Bladder microvascular endothelial cell (primary cell): ENCODE data around the gene DCAF15. TPM values are rescaled to one million over a fixed set of nuclear protein-coding genes. Genes with fewer than 3 reads are reported as not detected.

Experiments
- total RNA-seq: library from RNA; depleted of rRNA; stranded (reverse); fragments of >200 nt; gene quantifications from 2 replicates; pipeline ENCODE4 v1.2.3, GENCODE V29; 2014

Gene DCAF15
- total RNA-seq: 11.3 and 15.8 TPM in 2 replicates

GRCh38 chr19:13952154-13952930, at the start of gene DCAF15:
TSS of gene DCAF15 (plus strand) at chr19:13952509. CDS start at chr19:13952513, 4 bp downstream.

GRCh38 chr19:13905634-13906520, 46.4 kb upstream of the DCAF15 start, which contains the start of the genes BRME1 and CC2D1A:
TSS of gene BRME1 (minus strand) at chr19:13906117. CDS start at chr19:13904892, 1,225 bp downstream.
TSS of gene CC2D1A (plus strand) at chr19:13906201. CDS start at chr19:13906442, 241 bp downstream.

GRCh38 chr19:13938301-13939064, 13.8 kb upstream of the DCAF15 start, which contains the start of gene PODNL1:
TSS of gene PODNL1 (minus strand) at chr19:13938417. CDS start at chr19:13938181, 236 bp downstream.

GRCh38 chr19:14006085-14006765, 53.9 kb downstream of the DCAF15 start, which contains the start of gene RFX1:
TSS of gene RFX1 (minus strand) at chr19:14006320. CDS start at chr19:13993843, 12,477 bp downstream.

Other genes starting within 250 kb of the DCAF15 start
- gene MRI1, start 188.0 kb upstream of the DCAF15 start, total RNA-seq: 26.1 and 42.5 TPM in 2 replicates
- 39.2 and 39.9 TPM in 2 replicates for gene C19orf53, start 178.1 kb upstream of the DCAF15 start, total RNA-seq
- 8.7 and 32.0 TPM in 2 replicates for gene ZSWIM4, start 157.1 kb upstream of the DCAF15 start, total RNA-seq
- 0.94 TPM in 1 of 2 replicates, not detected in the other for gene NANOS3, start 75.4 kb upstream of the DCAF15 start, total RNA-seq
- gene BRME1, start 46.4 kb upstream of the DCAF15 start, total RNA-seq: 0.63 and 0.97 TPM in 2 replicates
- 6.3 and 10.1 TPM in 2 replicates for gene CC2D1A, start 46.3 kb upstream of the DCAF15 start, total RNA-seq
- gene PODNL1, start 14.1 kb upstream of the DCAF15 start, total RNA-seq: 0.13 and 0.16 TPM in 2 replicates
- gene RFX1, start 53.8 kb downstream of the DCAF15 start, total RNA-seq: 1.6 and 6.4 TPM in 2 replicates
- not detected in 2 replicates for gene RLN3, start 75.6 kb downstream of the DCAF15 start, total RNA-seq
- gene IL27RA, start 79.3 kb downstream of the DCAF15 start, total RNA-seq: 4.2 and 7.8 TPM in 2 replicates
- not detected in 2 replicates for gene PALM3, start 109.6 kb downstream of the DCAF15 start, total RNA-seq
- gene MISP3, start 120.3 kb downstream of the DCAF15 start, total RNA-seq: 0.16 and 0.19 TPM in 2 replicates
- gene C19orf67, start 133.3 kb downstream of the DCAF15 start, total RNA-seq: not detected in 2 replicates
- gene SAMD1, start 138.2 kb downstream of the DCAF15 start, total RNA-seq: 13.8 and 20.6 TPM in 2 replicates
- 36.1 and 76.5 TPM in 2 replicates for gene PRKACA, start 165.3 kb downstream of the DCAF15 start, total RNA-seq
- 12.7 and 18.3 TPM in 2 replicates for gene ASF1B, start 184.1 kb downstream of the DCAF15 start, total RNA-seq